Fibroblast of gingiva (primary cell): Measurements from ENCODE around the gene KCNAB2.
"Not testable (repeated sequence)": the region's sequence is repeated elsewhere in the genome, so short reads cannot be mapped to it uniquely, and the experiment has no call there.

ENCODE experiments used
- DNase-seq: peaks from one replicate; pipeline ENCODE4 v3.0.0-alpha.2; 2011; ENCODE audit warnings: low read depth

KCNAB2 gene

DNA sequence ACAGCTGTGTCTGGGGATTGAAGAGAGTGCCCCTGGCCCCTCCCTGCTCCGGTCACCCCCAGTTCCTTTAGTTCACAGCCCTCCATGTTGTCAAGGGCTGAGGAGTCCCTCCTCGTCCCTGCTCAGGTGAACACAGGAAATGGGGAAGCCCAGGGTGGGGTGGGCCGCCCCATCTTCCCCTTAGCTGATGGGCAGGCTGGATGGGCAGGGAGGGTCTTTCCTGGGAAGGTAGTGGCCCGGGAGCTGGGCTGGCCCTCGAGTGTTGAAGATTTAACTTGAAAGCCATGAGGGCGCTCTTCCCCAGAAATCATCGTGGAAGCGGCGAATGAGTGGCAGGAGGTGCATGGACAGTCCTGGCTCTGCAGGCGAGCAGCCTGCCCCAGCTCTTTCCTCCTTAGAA, 35.1 kb upstream of the KCNAB2 start:
- DNase-seq, result no peak

DNA sequence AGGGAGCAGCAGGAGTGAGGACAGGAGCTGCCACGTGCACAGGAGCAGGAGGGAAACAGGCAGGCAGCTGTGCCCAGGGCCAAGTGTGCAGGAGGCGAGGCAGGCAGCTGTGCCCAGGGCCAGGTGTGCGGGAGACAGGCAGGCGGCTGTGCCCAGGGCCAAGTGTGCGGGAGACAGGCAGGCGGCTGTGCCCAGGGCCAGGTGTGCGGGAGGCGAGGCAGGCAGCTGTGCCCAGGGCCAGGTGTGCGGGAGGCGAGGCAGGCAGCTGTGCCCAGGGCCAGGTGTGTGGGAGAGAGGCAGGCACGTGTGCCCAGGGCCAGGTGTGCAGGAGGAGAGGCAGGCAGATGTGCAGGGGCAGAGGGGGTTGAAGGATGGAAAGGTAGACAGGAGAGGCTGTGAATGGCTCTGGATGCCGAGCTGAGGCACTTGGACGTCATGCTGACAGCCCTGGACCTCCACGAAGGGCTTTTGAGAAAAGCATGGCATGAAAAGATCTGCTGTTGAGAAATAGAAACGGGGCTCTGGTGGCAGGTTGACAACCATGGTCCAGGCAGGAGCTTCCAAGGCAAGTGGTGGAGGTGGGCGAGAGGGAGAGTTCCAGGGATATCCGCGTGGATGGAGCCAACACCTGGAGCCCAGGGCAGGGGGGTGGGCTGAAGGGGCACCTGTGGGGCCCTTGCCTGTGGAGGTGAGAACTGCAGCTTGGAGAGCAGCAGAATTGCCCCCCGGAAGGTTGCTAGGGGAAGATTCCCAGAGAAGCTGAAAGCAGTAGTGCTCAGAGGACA, 34.3 kb upstream of the KCNAB2 start:
- no peak for DNase-seq

DNA sequence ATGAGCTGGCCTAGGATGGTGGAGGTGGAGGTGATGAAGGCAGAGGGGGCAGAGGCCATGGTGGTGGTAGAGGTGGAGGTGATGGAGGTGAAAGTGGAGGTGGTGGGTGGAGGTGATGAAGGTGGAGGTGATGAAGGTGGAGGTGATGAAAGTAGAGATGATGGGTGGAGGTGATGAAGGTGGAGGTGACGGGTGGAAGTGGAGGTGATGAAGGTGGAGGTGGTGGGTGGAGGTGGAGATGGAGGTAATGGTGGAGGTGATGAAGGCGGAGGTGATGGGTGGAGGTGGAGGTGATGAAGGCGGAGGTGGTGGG, 33.8 kb upstream of the KCNAB2 start:
- no peak for DNase-seq

GRCh38 chr1:6012529-6013318, 33.0 kb upstream of the KCNAB2 start:
- DNase-seq, result no peak

GRCh38 chr1:6013491-6013890, 32.2 kb upstream of the KCNAB2 start:
- no peak for DNase-seq

DNA sequence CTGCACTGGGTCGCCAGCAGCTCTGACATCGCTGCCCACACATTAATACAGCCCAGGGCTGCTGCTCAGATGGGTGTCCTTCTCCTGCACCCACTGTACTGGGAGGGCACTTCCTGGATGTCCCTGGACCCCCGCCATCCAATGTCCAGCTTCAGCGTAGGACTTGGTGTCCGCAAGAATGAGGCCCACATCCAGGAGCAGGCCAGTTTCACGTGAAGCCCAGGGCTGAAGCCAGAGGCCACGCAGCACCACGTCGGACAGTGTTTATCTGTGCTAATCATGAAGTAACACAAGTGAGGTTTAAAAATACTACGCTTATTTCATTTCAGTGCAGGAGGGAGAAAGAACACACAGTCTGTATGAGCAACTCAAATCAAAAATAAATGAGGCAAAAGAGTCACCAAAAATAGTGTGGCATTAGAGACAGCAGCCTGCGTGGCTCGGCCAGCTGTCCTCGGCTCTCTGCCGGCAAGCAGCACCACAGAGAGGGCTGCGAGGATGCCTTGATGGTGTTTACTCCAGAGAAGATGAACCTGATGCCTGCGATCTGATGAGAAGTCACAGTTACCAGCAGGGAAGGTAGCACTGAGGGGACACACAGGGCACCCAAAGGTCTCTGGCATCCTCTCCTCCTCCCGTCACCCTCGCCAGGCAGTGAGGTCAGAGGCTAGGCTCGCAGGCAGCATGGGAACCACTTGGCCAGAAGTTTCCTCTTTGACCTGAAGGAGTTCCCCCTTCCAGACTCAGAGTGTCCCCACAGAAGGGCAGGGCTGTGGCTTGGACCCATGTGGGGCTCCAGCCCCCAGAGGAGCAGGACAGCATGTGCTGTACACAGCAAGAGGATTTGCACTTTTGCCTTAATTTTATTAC, 31.3 kb upstream of the KCNAB2 start:
- no peak for DNase-seq

- no peak for DNase-seq
These were observed 29.4 kb upstream of the KCNAB2 start for GRCh38 chr1:6016191-6016865.

GRCh38 chr1:6017654-6018053, 28.0 kb upstream of the KCNAB2 start:
- DNase-seq, result not testable (repeated sequence)

DNA sequence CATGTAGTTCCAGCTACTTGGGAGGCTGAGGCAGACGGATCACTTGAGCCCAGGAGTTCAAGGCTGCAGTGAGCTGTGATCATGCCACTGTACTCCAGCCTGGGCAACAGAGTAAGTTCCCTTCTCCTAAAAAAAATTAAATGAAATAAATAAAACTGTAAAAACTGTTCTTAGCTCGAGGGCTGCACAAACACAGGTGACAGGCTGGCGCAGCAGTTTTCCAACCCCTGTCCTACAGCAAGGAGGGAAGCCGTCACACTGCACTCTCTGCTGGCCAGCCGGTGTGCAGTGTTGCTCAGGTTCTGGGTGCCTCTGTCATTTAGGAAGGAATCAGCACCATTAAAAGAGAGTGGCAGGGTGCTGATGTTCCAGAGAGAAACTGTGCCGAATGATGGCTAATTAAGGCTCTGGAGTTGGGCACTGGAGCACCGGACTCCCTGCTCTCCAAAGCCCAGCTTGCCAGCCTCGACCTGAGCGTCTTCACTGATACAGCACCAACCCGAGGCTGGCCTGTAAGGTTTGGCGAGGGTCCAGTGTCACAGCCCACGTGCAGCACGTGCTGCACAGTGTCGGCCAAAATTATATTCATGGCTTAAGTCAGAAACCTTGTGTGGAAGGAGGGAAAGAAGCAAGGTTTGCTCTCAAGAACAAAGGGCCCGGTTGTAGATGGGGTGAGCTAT, 26.4 kb upstream of the KCNAB2 start:
- no peak for DNase-seq

GRCh38 chr1:6022193-6022592, 23.5 kb upstream of the KCNAB2 start:
- DNase-seq, result no peak

- no peak for DNase-seq
These were observed 22.3 kb upstream of the KCNAB2 start for GRCh38 chr1:6023346-6023745.

DNA sequence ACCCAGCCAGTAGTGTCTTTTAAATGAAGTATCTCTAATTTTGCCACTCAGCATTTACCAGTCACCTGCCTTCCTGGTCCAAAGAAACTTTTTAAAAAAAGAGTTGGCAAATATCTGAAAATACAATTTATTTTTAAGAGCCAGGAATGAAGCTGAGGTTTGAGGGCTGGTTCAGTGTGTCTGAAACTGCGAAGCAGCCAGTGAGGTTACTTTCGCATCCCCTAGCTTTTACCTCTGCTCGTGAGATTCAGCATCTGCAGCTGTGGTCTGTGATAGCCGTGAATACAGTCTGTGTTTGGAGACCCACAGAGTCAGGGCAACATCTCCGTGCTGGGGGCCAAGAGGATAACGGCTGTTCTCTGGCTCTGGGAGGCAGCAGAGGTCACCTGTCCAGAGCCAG, 21.3 kb upstream of the KCNAB2 start:
- DNase-seq, result no peak

DNA sequence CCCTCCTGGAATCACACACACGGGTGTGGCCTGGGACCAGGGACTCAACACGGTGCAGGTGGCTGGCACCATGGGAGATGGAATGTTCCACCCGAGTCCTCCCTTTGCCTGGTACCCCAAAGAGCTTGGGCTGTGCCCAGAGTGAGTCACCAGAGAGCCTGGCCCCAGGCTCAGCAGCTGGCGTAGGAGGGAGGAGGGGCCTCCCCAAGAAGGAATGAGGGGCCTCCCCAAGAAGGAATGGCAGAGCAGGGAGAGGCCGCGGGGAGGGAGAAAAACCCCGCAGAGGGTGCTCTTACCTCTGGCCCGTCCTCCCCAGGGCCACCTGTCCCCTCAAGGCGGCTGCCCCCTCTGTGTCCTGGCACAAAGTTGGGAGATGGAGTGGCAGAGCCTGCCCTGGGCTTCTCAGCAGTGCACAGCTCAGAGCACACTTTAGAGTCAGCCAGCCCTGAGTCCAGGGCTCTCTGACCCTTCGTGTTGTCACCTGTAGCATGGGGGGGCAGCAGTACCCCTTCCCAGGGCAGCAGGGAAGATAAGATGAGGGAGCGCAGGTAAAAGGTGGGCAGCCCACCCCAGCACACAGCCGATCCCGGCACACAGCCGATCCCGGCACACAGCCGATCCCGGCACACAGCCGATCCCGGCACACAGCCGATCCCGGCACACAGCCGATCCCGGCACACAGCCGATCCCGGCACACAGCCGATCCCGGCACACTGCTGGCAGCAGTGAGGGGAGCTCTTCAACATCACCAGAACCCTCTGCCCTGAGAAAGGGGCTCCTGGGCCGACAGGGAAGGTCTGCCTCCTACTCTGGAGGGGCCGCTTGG, 20.2 kb upstream of the KCNAB2 start:
- DNase-seq, result no peak

DNA sequence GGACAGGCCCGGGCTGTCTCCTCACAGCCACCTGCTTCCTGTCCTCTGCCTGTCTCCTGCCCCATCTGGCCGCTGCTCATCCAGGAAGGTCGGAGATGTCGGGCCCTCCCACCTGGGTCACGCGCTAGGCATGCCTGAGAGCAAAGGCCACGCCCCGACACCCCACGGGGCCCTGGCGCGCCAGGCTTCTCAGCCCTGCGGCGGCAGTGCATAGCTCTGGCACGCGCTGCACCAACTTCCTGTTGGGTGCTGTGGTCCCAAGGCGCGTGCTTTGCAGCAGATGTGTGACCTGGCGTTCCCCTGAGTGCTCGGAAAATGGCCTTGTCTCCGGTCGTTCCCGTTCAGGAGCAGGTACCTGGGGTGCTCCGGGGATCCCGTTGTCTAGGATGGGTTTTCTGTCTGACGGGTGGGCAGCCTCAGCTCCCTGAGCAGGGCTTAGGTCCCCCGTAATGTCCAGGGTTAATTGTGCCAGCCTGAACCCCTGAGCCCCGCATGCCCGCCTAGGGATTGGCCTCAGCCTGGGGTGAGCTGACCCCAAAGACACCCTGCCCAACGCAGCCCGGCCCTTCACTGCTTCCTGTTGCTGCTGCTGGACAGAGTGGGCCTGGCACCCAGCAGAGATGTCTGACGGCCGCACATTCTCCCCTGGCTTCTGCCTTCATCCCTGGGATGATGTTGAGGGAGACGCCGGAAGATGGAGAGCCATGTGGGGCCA, 19.4 kb upstream of the KCNAB2 start:
- no peak for DNase-seq

DNA sequence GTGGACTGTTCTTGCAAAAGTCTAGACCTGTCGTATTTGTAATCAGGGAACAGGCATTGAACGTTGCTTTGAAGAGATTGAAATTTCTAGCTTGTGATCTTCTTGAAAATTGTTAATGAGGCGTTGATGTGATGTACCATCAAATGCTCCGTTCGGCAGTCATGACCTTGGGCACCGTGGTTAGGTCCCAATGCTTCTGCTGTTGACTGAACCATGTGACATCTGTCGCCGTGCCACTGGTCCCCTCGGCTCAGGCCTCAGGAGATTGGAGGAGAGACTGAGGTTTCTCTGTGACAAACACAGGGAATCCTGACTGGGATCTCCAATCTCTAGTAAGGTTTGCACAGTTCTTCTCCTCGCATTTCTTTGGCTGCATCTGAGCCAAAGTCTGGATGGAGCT, 18.1 kb upstream of the KCNAB2 start:
- DNase-seq, result no peak

DNA sequence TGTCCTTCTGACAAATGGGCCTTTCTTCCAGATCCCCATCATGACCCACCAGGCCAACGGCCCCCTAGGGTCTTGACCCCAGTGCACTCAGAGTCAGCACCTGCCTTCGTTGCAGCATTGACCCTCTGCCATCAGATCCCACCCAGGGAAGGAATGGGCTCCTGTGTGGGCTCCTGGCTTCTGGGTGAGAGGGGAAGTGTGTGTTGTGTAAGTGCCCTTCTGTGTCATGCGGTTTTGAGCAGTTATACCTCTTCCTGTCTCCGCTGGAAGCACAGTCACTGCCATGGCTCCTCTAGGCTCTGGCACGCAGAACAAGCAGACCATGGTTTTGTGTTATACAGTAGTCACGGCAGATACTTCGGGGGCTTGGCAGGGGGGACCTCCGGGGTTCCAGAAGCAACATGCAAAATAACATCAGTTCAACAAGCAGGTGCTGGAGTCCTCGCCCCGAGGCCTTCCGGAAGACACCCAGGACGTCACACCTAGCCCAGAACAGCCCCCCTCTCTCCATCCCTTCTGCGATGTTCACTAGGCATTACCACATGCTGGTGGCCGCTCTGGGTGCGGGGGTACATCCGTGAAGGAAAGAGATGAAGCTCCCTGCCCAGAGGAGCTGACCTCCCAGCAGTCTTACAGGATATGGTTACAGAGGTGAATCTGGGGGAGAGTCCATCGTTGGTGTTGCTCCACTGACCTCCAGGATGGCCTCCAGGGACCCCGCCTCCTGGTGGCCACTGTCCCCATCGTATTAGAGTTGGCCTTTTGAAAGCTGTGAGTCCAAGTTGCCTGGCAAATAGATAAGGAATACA, 17.4 kb upstream of the KCNAB2 start:
- DNase-seq, result no peak

- no peak for DNase-seq
These were observed 16.3 kb upstream of the KCNAB2 start for GRCh38 chr1:6029351-6029750.

DNA sequence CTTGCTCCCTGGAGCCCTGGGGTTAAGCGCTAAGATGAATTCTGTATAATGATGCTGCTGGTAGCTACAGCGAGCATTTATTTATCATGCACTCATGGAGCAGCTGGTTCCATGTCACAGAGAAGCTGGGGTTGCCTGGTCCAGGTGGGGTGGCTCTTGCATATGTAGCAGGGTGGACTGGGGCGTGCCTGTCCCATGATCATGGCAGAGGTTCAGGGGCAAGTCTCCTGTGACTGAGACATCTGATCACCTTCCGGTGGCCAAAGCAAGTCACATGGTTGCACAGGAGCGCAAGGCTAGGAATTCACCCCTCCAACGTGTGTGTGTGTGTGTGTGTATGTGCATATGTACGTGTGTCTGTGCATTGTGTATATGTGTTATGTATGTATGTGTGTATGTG, 15.6 kb upstream of the KCNAB2 start:
- no peak for DNase-seq
